Colonic mucosa (tissue), 4 donors: ENCODE measurements around the gene FBXO22. TPM values are rescaled to one million over a fixed set of nuclear protein-coding genes. Genes with fewer than 3 reads are reported as not detected.
"Not testable (repeated sequence)": the region's sequence is repeated elsewhere in the genome, so short reads cannot be mapped to it uniquely, and the experiment has no call there.

Source experiments
- DNase-seq: peaks from one replicate; pipeline ENCODE4 v3.0.0-alpha.2; 2020
- H3K27ac ChIP-seq: fragments of 200-600 bp; one replicate; pipeline ENCODE4 v1.8.0; 2021
- H3K27me3 ChIP-seq: fragments of 200-600 bp; one replicate; pipeline ENCODE4 v1.8.0; 2021
- H3K36me3 ChIP-seq: fragments of 200-600 bp; one replicate; pipeline ENCODE4 v1.8.0; 2021
- H3K4me1 ChIP-seq: fragments of 200-600 bp; one replicate; pipeline ENCODE4 v1.8.0; 2021; ENCODE audit warnings: mild to moderate bottlenecking
- H3K4me3 ChIP-seq: fragments of 200-600 bp; one replicate; pipeline ENCODE4 v1.8.0; 2021
- H3K9ac ChIP-seq, 2 donors: one replicate each; pipeline ENCODE4 v1.7.0; 2013; ENCODE audit warnings: control low read depth in 2 of 2, low read depth in 2 of 2, low read length in 2 of 2
- H3K9me3 ChIP-seq: fragments of 200-600 bp; one replicate; pipeline ENCODE4 v1.8.0; 2021
- intact Hi-C: fragments of 100-400 bp; cut with DNase I; formaldehyde crosslinking; loops from one replicate; pipeline ENCODE4 v1.14.1; 2022
- total RNA-seq, 2 donors: library from RNA; stranded (reverse); fragmentation: NEBNext Ultra II Directional in 1 of 2; extraction: Animal tissue kit (Norgen Biotek cat#: 25700) in 1 of 2; gene quantifications; one replicate each; pipeline ENCODE4 v1.2.1, GENCODE V29; 2021
- TF ChIP-seq, protein P1 (sequence below): fragments of 200-600 bp; IDR thresholded peaks from one replicate; pipeline ENCODE4 v1.8.0; 2022; ENCODE audit warnings: antibody characterized with exemption, mild to moderate bottlenecking
- donor health status: healthy.
- donor health status: DM: no; HTN: no; CAD: no.
- donor health status: DM: no; HTN: no; CAD: no.

Gene FBXO22
- total RNA-seq, 2 donors from 2014 or later: 30.7 to 40.1 TPM

DNA sequence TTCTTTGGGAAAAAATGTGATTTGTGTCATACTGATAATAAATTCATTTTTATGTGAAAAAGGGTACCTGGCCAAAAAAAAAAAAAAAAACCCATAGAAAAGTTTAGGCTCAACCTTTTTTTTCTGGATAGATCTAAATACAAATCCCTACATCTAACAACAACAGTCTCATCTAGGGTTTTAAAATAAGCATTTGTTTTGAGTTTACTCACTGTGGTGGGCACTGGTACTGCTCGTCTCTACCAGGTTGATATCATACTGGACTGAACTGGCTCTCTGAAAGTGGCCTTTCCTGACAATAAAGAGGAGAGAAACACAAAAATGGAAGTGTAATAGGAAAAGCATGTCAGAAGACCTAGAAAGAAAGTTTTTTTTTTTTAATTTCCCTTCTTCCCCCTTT, 52.0 kb downstream of the FBXO22 start:
- H3K27me3 ChIP-seq: no peaks in the 10 kb centered on the region
- H3K4me1 ChIP-seq: no peaks in the 10 kb centered on the region
- DNase-seq: no peak
- intact Hi-C loops: no loop called here
- no peak overlapping the region for H3K4me3 ChIP-seq
- no peak overlapping the region for H3K27ac ChIP-seq
- no peak overlapping the region for H3K9ac ChIP-seq
- TF ChIP-seq, protein P1, sequence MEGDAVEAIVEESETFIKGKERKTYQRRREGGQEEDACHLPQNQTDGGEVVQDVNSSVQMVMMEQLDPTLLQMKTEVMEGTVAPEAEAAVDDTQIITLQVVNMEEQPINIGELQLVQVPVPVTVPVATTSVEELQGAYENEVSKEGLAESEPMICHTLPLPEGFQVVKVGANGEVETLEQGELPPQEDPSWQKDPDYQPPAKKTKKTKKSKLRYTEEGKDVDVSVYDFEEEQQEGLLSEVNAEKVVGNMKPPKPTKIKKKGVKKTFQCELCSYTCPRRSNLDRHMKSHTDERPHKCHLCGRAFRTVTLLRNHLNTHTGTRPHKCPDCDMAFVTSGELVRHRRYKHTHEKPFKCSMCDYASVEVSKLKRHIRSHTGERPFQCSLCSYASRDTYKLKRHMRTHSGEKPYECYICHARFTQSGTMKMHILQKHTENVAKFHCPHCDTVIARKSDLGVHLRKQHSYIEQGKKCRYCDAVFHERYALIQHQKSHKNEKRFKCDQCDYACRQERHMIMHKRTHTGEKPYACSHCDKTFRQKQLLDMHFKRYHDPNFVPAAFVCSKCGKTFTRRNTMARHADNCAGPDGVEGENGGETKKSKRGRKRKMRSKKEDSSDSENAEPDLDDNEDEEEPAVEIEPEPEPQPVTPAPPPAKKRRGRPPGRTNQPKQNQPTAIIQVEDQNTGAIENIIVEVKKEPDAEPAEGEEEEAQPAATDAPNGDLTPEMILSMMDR: no peak
- H3K9me3 ChIP-seq: no peaks in the 10 kb centered on the region
- H3K36me3 ChIP-seq: no peaks in the 10 kb centered on the region

- TF ChIP-seq, protein P1: no peak
- Histone ChIP-seq H3K9ac (no peak overlapping the region), H3K27me3 (no peaks in the 10 kb centered on the region), H3K9me3 (no peaks in the 10 kb centered on the region), H3K4me1 (no peaks in the 10 kb centered on the region), H3K27ac (no peak overlapping the region), H3K36me3 (no peaks in the 10 kb centered on the region), H3K4me3 (no peak overlapping the region)
- intact Hi-C loops: no loop called here
- no peak for DNase-seq
Observed at GRCh38 chr15:75961331-75961730, 57.7 kb downstream of the FBXO22 start.

- DNase-seq: no peak
- no peak overlapping the region for H3K4me3 ChIP-seq
- no peaks in the 10 kb centered on the region for H3K36me3 ChIP-seq
- H3K9me3 ChIP-seq: no peaks in the 10 kb centered on the region
- H3K27me3 ChIP-seq: no peaks in the 10 kb centered on the region
- intact Hi-C loops: no loop called here
- H3K27ac ChIP-seq: no peak overlapping the region
- H3K9ac ChIP-seq: no peak overlapping the region
- TF ChIP-seq, protein P1: no peak
- H3K4me1 ChIP-seq: no peaks in the 10 kb centered on the region
Observed at GRCh38 chr15:75966073-75966472, 62.4 kb downstream of the FBXO22 start.

DNA sequence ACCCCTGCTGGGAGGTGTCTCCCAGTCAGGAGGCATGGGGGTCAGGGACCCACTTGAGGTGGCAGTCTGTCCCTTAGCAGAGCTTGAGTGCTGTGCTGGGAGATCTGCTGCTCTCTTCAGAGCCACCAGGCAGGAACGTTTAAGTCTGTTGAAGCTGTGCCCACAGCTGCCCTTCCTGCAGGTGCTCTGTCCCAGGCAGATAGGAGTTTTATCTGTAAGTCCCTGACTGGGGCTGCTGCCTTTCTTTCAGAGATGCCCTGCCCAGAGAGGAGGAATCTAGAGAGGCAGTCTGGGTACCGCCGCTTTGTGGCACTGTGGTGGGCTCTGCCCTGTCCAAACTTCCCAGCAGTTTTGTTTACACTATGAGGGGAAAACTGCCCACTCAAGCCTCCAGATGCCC, 73.1 kb downstream of the FBXO22 start:
- H3K9ac ChIP-seq, H3K27me3 ChIP-seq, H3K4me1 ChIP-seq, H3K27ac ChIP-seq, H3K36me3 ChIP-seq, H3K9me3 ChIP-seq, intact Hi-C loops, H3K4me3 ChIP-seq, DNase-seq: not testable (repeated sequence)

DNA sequence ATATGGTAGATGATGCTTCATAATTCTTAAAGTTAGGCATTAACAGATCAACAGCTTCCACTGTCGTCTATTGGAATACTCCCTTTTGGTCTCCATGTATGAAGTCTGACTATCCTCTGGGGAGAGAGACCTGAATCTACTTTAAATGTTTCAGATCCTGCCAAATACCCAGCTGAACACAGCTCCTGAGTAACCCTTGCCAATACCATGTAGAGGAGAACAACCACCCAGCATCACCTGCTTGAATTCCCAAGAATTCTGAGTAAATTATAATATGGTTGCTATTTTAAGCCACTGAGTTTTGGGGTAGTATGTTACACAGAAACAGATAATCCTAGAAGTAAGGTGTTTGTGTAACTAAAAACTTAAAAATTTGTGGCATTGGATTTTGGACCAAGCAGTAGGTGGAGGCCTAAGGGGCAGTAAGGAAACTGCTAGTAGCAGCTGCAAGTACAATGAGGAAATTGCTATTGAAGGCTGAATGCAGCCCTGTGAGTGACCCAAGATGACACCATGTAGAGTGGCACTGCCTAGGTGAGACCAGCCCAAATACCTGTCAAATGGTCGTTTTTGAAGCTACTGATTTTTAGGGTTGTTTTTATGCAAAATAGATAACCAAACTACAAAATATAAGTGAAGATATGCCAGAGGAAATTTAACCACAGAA, 77.6 kb downstream of the FBXO22 start:
- intact Hi-C loops: no loop called here
- H3K9ac ChIP-seq: no peak overlapping the region
- no peaks in the 10 kb centered on the region for H3K27me3 ChIP-seq
- H3K36me3 ChIP-seq: no peaks in the 10 kb centered on the region
- no peak overlapping the region for H3K4me3 ChIP-seq
- H3K9me3 ChIP-seq: no peaks in the 10 kb centered on the region
- DNase-seq: no peak
- H3K4me1 ChIP-seq: no peaks in the 10 kb centered on the region
- H3K27ac ChIP-seq: no peak overlapping the region
- TF ChIP-seq, protein P1: no peak

- no peak for DNase-seq
- H3K27me3 ChIP-seq: no peaks in the 10 kb centered on the region
- H3K36me3 ChIP-seq: no peaks in the 10 kb centered on the region
- no peak overlapping the region for H3K27ac ChIP-seq
- no peak overlapping the region for H3K4me3 ChIP-seq
- H3K4me1 ChIP-seq: no peaks in the 10 kb centered on the region
- TF ChIP-seq, protein P1: no peak
- intact Hi-C loops: no loop called here
- H3K9me3 ChIP-seq: no peaks in the 10 kb centered on the region
- H3K9ac ChIP-seq: no peak overlapping the region
Observed at GRCh38 chr15:75982468-75982867, 78.8 kb downstream of the FBXO22 start.

DNA sequence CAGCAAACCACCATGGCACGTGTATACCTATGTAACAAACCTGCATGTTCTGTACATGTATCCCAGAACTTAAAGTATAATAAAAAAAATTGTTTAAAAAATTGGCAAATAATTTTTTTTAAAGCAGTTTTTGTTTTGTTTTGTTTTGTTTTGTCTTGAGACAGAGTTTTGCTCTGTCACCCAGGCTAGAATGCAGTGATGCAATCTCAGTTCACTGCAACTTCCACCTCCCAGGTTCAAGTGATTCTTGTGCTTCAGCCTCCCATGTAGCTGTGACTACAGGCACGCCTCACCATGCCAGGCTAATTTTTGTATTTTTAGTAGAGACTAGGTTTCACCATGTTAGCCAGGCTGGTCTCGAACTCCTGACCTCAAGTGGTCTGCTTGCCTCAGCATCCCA, 81.0 kb downstream of the FBXO22 start:
- H3K9ac ChIP-seq, H3K36me3 ChIP-seq, H3K27me3 ChIP-seq, H3K27ac ChIP-seq, intact Hi-C loops, H3K4me3 ChIP-seq, DNase-seq, H3K4me1 ChIP-seq, H3K9me3 ChIP-seq: not testable (repeated sequence)
